Aorta (tissue), 5 donors: ENCODE measurements around the gene FHIT. TPM values are rescaled to one million over a fixed set of nuclear protein-coding genes. Genes with fewer than 3 reads are reported as not detected.

Source experiments
- ATAC-seq: fragments of 200-7000 bp; cut with Tn5 transposase; one replicate; pipeline ENCODE4 v1.9.1; 2022; ENCODE audit warnings: moderate library complexity; ENCODE audit not compliant: low FRiP score
- DNase-seq, 2 donors: peaks; one replicate each; pipeline ENCODE4 v3.0.0-alpha.2; 2020
- H3K27ac ChIP-seq, 2 donors: one replicate each; pipeline ENCODE4 v1.5.1; 2013; ENCODE audit warnings: low read length in 2 of 2, mild to moderate bottlenecking in 2 of 2, moderate library complexity in 2 of 2, control low read depth in 1 of 2, inconsistent platforms in 1 of 2, low read depth in 1 of 2
- H3K27me3 ChIP-seq, 2 donors: one replicate each; pipeline ENCODE4 v1.6.1; 2013; ENCODE audit warnings: control low read depth in 1 of 2, low read length in 1 of 2, mild to moderate bottlenecking in 1 of 2, moderate library complexity in 1 of 2; ENCODE audit not compliant: insufficient read depth in 2 of 2, control insufficient read depth in 1 of 2
- H3K36me3 ChIP-seq, 2 donors: one replicate each; pipeline ENCODE4 v1.6.1; 2013; ENCODE audit warnings: control low read depth in 1 of 2, low read length in 1 of 2, mild to moderate bottlenecking in 1 of 2; ENCODE audit not compliant: insufficient read depth in 2 of 2, control insufficient read depth in 1 of 2
- H3K4me1 ChIP-seq, 2 donors: one replicate each; pipeline ENCODE4 v1.6.1; 2013; ENCODE audit warnings: low read length in 2 of 2, control low read depth in 1 of 2, mild to moderate bottlenecking in 1 of 2, moderate library complexity in 1 of 2; ENCODE audit not compliant: insufficient read depth in 2 of 2, control insufficient read depth in 1 of 2
- H3K4me3 ChIP-seq, 2 donors: one replicate each; pipeline ENCODE4 v1.5.1; 2013; ENCODE audit warnings: low read length in 2 of 2, control low read depth in 1 of 2, mild to moderate bottlenecking in 1 of 2
- H3K9me3 ChIP-seq: one replicate; pipeline ENCODE4 v1.6.1; 2013; ENCODE audit warnings: mild to moderate bottlenecking, low read length; ENCODE audit not compliant: control insufficient read depth
- WGBS, 2 donors: extraction: QIAGEN DNeasy Blood & Tissue Kit; methylation state at CpG; one replicate each; pipeline ENCODE4 v1.1.7; 2013; 5-methylcytosine and 5-hydroxymethylcytosine counted together
- intact Hi-C, 2 donors: fragments of 100-400 bp; cut with DNase I; formaldehyde crosslinking; loops; one replicate each; pipeline versions ENCODE4 v1.14.2 to v1.15.0; 2022
- polyA plus RNA-seq, 2 donors: library from polyadenylated mRNA; stranded (reverse); fragments of 200-250 nt; gene quantifications; one replicate each; pipeline ENCODE4 v1.2.3, GENCODE V29; 2013
- total RNA-seq, 2 donors: library from RNA; stranded (reverse); fragmentation: NEBNext Ultra II Directional; extraction: Animal tissue kit (Norgen Biotek cat#: 25700); gene quantifications; one replicate each; pipeline ENCODE4 v1.2.1, GENCODE V29; 2021
- donor health status: healthy with polysubstance abuse.
- donor health status: Bipolar disorder and iron deficiency.
- donor health status: DM: no; HTN: no; CAD: no.
- donor health status: DM: no; HTN: no; CAD: no.
- donor health status: DM: yes; HTN: yes; CAD: no.

Gene FHIT
- total and polyA plus RNA-seq, 4 donors = 1.1 to 9.2 (median 3.0) TPM

DNA sequence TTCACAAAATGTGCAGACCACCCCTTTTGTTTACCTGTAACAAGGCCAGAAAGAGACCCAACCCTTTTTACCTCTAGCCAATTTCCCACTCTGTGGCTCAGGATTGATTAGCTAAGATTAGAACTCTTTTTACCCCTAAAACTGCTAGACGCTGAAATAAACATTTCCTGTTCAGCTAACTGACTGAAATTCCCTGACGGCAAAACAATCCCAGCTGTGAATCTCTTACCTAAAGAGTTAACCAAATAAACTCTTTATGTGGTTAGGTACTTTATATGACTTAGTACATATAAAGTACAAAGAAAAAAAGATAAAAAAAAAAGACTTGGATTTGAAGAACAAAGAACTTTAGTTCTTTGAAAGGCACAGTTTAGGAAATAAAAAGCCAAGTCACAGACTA is 988.7 kb downstream of the FHIT start:
- WGBS, 2 donors = 69 to 76% methylated on average over 2 of the region's 2 CpGs
- Histone ChIP-seq H3K4me1 (peaks cover 0 to 1% of the 10 kb centered on the region in 2 donors), H3K4me3 (no peak overlapping the region), H3K9me3 (no peaks in the 10 kb centered on the region), H3K36me3 (no peaks in the 10 kb centered on the region), H3K27ac (no peak overlapping the region), H3K27me3 (no peaks in the 10 kb centered on the region)
- intact Hi-C loops = no loop called here
- ATAC-seq = no peak
- no peak for DNase-seq

DNA sequence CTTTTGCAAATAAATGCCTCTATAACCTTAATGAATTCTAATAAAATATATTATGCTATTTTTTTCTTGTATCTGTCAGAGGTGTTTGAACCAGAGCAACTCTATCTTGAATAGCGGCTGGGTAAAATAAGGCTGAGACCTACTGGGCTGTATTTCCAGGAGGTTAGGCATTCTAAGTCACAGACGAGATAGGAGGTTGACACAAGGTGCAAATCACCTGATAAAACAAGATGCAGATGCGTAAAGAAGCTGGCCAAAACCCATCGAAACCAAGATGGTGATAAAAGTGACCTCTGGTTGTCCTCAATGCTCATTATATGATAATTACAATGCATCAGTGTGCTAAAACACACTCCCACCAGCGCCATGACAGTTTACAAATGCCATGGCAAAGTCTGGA is 990.7 kb downstream of the FHIT start:
- DNase-seq (no peak), ATAC-seq (no peak)
- H3K4me3 ChIP-seq = no peak overlapping the region
- no peaks in the 10 kb centered on the region for H3K27me3 ChIP-seq
- H3K27ac ChIP-seq = no peak overlapping the region
- intact Hi-C loops = no loop called here
- WGBS, 2 donors = 56 to 76% methylated on average over 5 of the region's 5 CpGs
- H3K36me3 ChIP-seq = no peaks in the 10 kb centered on the region
- H3K4me1 ChIP-seq = peaks cover 0 to 1% of the 10 kb centered on the region in 2 donors
- H3K9me3 ChIP-seq = no peaks in the 10 kb centered on the region

DNA sequence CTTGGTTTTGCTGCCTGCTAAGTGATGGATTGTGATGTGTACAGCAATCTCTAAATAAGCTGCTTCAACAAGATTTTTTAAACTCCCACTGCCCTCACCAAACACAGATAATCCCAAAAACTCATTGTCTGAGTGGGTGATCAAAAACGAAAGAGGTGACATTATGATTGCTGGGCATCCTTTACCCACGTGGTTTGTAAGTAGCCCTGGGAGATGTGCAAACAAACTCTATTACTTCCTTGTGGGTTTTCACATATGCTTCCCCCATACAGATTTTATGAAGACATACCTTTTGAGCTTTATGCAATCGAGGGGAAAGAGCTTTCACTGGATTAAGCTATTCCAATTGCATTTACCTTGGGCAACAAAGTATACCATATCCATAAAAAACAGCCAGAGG is 1000.4 kb downstream of the FHIT start:
- no peak for ATAC-seq
- no peaks in the 10 kb centered on the region for H3K36me3 ChIP-seq
- H3K4me1 ChIP-seq = no peaks in the 10 kb centered on the region
- intact Hi-C loops = no loop called here
- no peak overlapping the region for H3K27ac ChIP-seq
- H3K4me3 ChIP-seq = no peak overlapping the region
- no peaks in the 10 kb centered on the region for H3K27me3 ChIP-seq
- no peaks in the 10 kb centered on the region for H3K9me3 ChIP-seq
- WGBS, 2 donors = 72 to 79% methylated on average over 3 of the region's 3 CpGs
- DNase-seq = no peak

DNA sequence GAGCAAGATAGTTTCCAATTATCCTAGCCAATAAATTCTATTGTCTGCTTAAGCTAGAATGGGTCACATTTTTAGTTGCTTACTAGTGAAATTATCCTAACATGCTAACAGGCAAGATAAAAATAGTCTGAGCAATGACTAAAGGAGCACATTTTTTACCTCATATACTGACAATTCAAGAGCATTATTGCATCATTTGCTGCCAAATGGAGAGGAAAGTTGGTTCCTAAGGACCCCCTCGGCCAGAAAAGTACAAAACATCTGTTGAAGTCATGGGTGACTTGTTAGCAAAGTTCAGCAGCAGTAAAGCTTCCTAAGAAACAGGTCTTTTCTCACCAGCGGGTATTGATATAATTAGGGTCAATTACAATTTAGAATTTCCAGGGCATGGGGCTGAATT is 1001.0 kb downstream of the FHIT start:
- 55 to 63% methylated on average over 2 of the region's 2 CpGs for WGBS, 2 donors
- ATAC-seq = no peak
- no peak for DNase-seq
- H3K9me3 ChIP-seq = no peaks in the 10 kb centered on the region
- intact Hi-C loops = no loop called here
- no peaks in the 10 kb centered on the region for H3K4me1 ChIP-seq
- no peaks in the 10 kb centered on the region for H3K36me3 ChIP-seq
- H3K27me3 ChIP-seq = no peaks in the 10 kb centered on the region
- H3K4me3 ChIP-seq = no peak overlapping the region
- H3K27ac ChIP-seq = no peak overlapping the region

DNA sequence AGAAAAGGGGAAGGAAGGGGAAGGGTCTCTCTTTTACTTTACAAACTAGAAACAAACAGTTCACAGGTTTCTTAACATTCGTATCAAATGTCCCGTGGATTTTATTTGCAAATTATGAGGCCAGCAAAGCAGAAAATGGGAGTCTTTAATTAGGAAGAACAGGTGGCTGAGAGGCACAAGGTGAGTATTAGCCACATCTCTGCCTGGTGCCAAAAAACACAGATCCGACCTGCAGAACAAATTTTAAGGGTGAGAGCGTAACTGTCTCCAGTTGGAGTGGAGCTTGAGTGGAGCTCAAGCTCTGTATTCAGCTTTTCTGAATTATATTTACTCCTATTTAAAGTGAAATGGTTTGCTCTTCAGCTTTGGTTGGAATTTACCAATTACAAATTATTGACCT is 1004.9 kb downstream of the FHIT start:
- Histone ChIP-seq H3K27ac (no peak overlapping the region), H3K9me3 (no peaks in the 10 kb centered on the region), H3K36me3 (no peaks in the 10 kb centered on the region), H3K4me1 (no peaks in the 10 kb centered on the region), H3K4me3 (no peak overlapping the region), H3K27me3 (no peaks in the 10 kb centered on the region)
- intact Hi-C loops = no loop called here
- no peak for ATAC-seq
- 92 to 95% methylated on average over 4 of the region's 4 CpGs for WGBS, 2 donors
- DNase-seq = no peak

DNA sequence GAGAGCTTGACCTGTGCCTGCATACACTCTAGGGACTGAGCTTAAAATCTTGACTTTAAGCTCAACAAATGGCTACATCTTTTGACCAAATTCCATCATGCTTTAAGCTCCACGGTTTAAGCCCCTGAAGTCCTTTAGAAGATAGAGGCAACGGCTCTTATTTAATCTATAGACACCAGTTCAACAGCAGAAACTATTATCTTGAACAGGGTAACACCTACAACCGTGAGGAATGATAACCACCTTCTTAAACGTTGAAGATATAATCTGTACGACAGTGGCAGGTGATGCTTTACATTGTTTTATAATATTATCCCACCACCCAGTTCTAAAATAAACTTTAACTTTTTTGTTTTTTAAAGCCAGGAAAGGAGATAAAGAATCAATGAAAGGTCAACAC is 1007.8 kb downstream of the FHIT start:
- WGBS, 2 donors = 85% methylated on average over 5 of the region's 5 CpGs
- Histone ChIP-seq H3K27ac (no peak overlapping the region), H3K4me3 (no peak overlapping the region), H3K36me3 (no peaks in the 10 kb centered on the region), H3K4me1 (no peaks in the 10 kb centered on the region), H3K9me3 (no peaks in the 10 kb centered on the region), H3K27me3 (no peaks in the 10 kb centered on the region)
- intact Hi-C loops = no loop called here
- ATAC-seq = no peak
- no peak for DNase-seq

DNA sequence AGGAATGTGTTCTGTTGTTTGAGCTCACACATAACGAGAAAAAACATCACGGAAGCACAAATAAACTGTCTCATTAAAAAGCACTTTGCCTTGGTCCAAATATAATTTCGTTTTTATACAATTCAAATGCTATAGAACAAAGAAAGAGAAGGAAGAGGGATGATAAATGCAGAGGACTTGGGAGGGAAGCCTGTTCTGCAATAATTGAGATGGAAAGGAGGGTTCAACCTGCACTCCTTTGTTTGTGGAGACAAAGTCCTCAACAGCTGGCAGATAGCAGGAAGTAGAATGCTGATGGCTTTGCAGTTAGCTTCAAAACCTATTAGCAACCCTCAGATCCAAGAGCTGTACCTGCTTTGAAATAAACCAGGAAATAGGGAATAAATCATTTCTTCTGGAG is 1010.8 kb downstream of the FHIT start:
- no peaks in the 10 kb centered on the region for H3K4me1 ChIP-seq
- no peak overlapping the region for H3K27ac ChIP-seq
- no peaks in the 10 kb centered on the region for H3K36me3 ChIP-seq
- 64 to 79% methylated on average over 3 of the region's 3 CpGs for WGBS, 2 donors
- DNase-seq (no peak), ATAC-seq (no peak)
- H3K27me3 ChIP-seq = no peaks in the 10 kb centered on the region
- no peaks in the 10 kb centered on the region for H3K9me3 ChIP-seq
- intact Hi-C loops = no loop called here
- no peak overlapping the region for H3K4me3 ChIP-seq

DNA sequence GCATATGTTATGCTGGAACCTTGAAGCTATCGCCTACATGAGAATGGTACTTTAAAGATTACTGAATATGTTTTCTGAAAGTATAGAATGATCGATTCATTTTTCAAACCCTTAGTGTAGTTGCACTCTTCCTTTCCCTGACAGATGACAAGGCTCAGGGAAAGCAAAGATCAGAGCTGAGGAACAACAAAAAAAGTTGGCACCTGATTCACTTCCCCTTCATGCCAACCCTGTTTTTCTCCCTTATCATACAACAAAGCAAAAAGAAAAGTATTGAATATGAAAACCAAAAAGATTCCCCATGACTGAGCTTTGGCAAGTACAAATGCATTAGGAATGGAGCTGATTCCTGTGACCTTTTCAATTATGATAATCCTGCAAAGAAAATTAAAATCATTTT is 1012.7 kb downstream of the FHIT start:
- intact Hi-C loops = no loop called here
- 82 to 87% methylated on average over 2 of the region's 2 CpGs for WGBS, 2 donors
- no peak overlapping the region for H3K27ac ChIP-seq
- no peaks in the 10 kb centered on the region for H3K4me1 ChIP-seq
- H3K36me3 ChIP-seq = no peaks in the 10 kb centered on the region
- H3K27me3 ChIP-seq = no peaks in the 10 kb centered on the region
- no peak for ATAC-seq
- no peak for DNase-seq
- H3K9me3 ChIP-seq = no peaks in the 10 kb centered on the region
- no peak overlapping the region for H3K4me3 ChIP-seq

DNA sequence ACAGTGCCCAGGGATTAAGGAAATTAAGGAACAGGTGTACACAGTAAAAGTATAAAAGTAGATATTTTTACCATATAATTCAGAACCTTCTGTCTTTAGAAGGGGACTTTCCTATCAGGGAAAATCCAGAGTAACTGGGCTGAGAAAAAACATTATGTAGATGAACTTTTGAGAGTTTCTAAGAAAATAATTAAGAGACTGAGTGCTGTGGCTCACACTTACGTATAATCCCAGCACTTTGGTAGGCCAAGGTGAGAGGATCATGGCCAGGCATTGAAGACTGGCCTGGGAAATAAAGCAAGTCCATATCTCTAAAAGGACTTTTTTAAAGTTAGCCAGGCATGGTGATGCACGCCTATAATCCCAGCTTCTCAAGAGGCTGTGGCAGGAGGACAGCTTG is 1021.8 kb downstream of the FHIT start:
- 95 to 96% methylated on average over 2 of the region's 2 CpGs for WGBS, 2 donors
- no peak for ATAC-seq
- intact Hi-C loops = no loop called here
- H3K4me3 ChIP-seq = no peak overlapping the region
- peaks cover 1% of the 10 kb centered on the region for H3K9me3 ChIP-seq
- no peaks in the 10 kb centered on the region for H3K27me3 ChIP-seq
- DNase-seq = no peak
- no peak overlapping the region for H3K27ac ChIP-seq
- H3K4me1 ChIP-seq = peaks cover 0 to 3% of the 10 kb centered on the region in 2 donors
- H3K36me3 ChIP-seq = no peaks in the 10 kb centered on the region
